GM12878 (cell line): ENCODE results near the gene XIAP. TPM values are rescaled to one million over a fixed set of nuclear protein-coding genes. Genes with fewer than 3 reads are reported as not detected.

ENCODE experiments used
- ATAC-seq: fragments of 200-7000 bp; cut with Tn5 transposase; 3 replicates; pipeline ENCODE4 v1.9.1; 2020; ENCODE audit warnings: mild to moderate bottlenecking, moderate library complexity
- BruUV-seq: library from RNA; stranded (reverse); fragments of 400-500 nt; replicated peaks from 2 replicates; lab custom pipeline; 2021; lab: Mats Ljungman, UMichigan
- CTCF ChIA-PET: fragments of 300-600 bp; sonication (Branson Sonifier 250); formaldehyde crosslinking; extraction: SDS; loops from one replicate; lab custom pipeline; 2021; ENCODE audit warnings: inconsistent platforms; lab: Yijun Ruan, JAX
- POLR2A ChIA-PET: fragments of 350-600 bp; formaldehyde crosslinking; extraction: SDS; loops from one replicate; lab custom pipeline; 2021; ENCODE audit warnings: inconsistent platforms; lab: Charles Lee
- RAD21 ChIA-PET: fragments of 300-600 bp; sonication (Branson Sonifier 250); formaldehyde crosslinking; loops from one replicate; lab custom pipeline; 2023; ENCODE audit warnings: antibody characterized with exemption; ENCODE audit not compliant: unreplicated experiment; lab: Charles Lee
- SMC1A ChIA-PET: fragments of 300-600 bp; sonication (Branson Sonifier 250); formaldehyde crosslinking; loops from one replicate; lab custom pipeline; 2023; ENCODE audit not compliant: unreplicated experiment, uncharacterized antibody; lab: Charles Lee
- DNase-seq: peaks from one replicate; pipeline ENCODE4 v3.0.0-alpha.2; 2011; ENCODE audit warnings: low read depth, low spot score
- FAIRE-seq: peaks from 3 replicates; lab custom pipeline; 2011; peaks lifted over from hg19 to GRCh38; lab: Jason Lieb, UNC
- H2AFZ ChIP-seq: 2 replicates; pipeline ENCODE4 v1.6.0; 2011; ENCODE audit warnings: low read depth, low read length, control low read depth; ENCODE audit not compliant: control insufficient read depth
- H3K27ac ChIP-seq: 2 replicates; pipeline ENCODE4 v1.5.1; 2011; ENCODE audit warnings: control low read depth; ENCODE audit not compliant: control insufficient read depth, insufficient read depth
- H3K27me3 ChIP-seq, 2 experiments: replicated peaks in 1 of 2; 2 replicates each; pipeline versions ENCODE4 v1.6.0 to v1.6.1; 2011; ENCODE audit warnings: low read length in 1 of 2; ENCODE audit not compliant: control insufficient read depth in 2 of 2, insufficient read depth in 2 of 2
- H3K36me3 ChIP-seq, 2 experiments: 2 replicates each; pipeline ENCODE4 v1.5.1; 2011; ENCODE audit warnings: low read length in 1 of 2; ENCODE audit not compliant: control insufficient read depth in 2 of 2, insufficient read depth in 2 of 2
- H3K4me1 ChIP-seq: 2 replicates; pipeline ENCODE4 v1.6.1; 2011; ENCODE audit warnings: mild to moderate bottlenecking, low read length, moderate library complexity, mixed read lengths; ENCODE audit not compliant: control insufficient read depth, insufficient read depth
- H3K4me2 ChIP-seq: 2 replicates; pipeline ENCODE4 v1.6.0; 2011; ENCODE audit warnings: control low read depth; ENCODE audit not compliant: control insufficient read depth, insufficient read depth
- H3K4me3 ChIP-seq: fragments of 200-600 bp; sonication (generic); 2 replicates; pipeline ENCODE4 v1.5.1; 2016
- H3K79me2 ChIP-seq: 2 replicates; pipeline ENCODE4 v1.6.0; 2011; ENCODE audit warnings: low read length; ENCODE audit not compliant: control insufficient read depth, insufficient read depth
- H3K9ac ChIP-seq: 2 replicates; pipeline ENCODE4 v1.8.0; 2011; ENCODE audit warnings: low read length, control low read depth, mixed read lengths; ENCODE audit not compliant: control insufficient read depth, insufficient read depth
- H3K9me3 ChIP-seq: replicated peaks from 3 replicates; pipeline ENCODE4 v1.5.1; 2011; ENCODE audit warnings: mild to moderate bottlenecking, low read length; ENCODE audit not compliant: control insufficient read depth, insufficient read depth
- H4K20me1 ChIP-seq: 2 replicates; pipeline ENCODE4 v1.6.0; 2011; ENCODE audit not compliant: control insufficient read depth, insufficient read depth
- BHLHE40 ChIP-seq, 2 experiments: fragments of 450-650 bp in 1 of 2; IDR thresholded peaks; 2 replicates each; pipeline ENCODE4 v1.6.1; 2011 to 2017; ENCODE audit warnings: low read depth in 2 of 2, borderline replicate concordance in 1 of 2, improper control_type of control experiment in 1 of 2, low read length in 1 of 2, mild to moderate bottlenecking in 1 of 2
- CREB1 ChIP-seq: IDR thresholded peaks from 2 replicates; pipeline ENCODE4 v1.6.1; 2012; ENCODE audit warnings: low read depth, mild to moderate bottlenecking, inconsistent platforms
- CREM ChIP-seq: IDR thresholded peaks from 2 replicates; pipeline ENCODE4 v1.6.1; 2014; ENCODE audit warnings: antibody characterized with exemption, low read depth
- CTCF ChIP-seq, 3 experiments: IDR thresholded peaks in 2 of 3; conservative IDR thresholded peaks in 1 of 3; 2 replicates each; pipeline ENCODE4 v1.5.1; 2011; ENCODE audit warnings: low read depth in 3 of 3, low read length in 3 of 3, mild to moderate bottlenecking in 3 of 3, control low read depth in 2 of 3, moderate library complexity in 2 of 3, inconsistent platforms in 1 of 3, mixed read lengths in 1 of 3; ENCODE audit not compliant: control insufficient read depth in 2 of 3, insufficient read depth in 1 of 3; ENCODE audit errors: extremely low read depth in 1 of 3
- EED ChIP-seq: sonication (generic); IDR thresholded peaks from 2 replicates; pipeline ENCODE4 v1.6.1; 2016; ENCODE audit warnings: antibody characterized with exemption, low read depth
- GABPA ChIP-seq: IDR thresholded peaks from 2 replicates; pipeline ENCODE4 v1.6.1; 2014; ENCODE audit warnings: antibody characterized with exemption, low read depth, mild to moderate bottlenecking, inconsistent platforms
- HDAC6 ChIP-seq: fragments of 200-600 bp; sonication (generic); IDR thresholded peaks from one replicate; pipeline ENCODE4 v1.8.0; 2017; ENCODE audit warnings: antibody characterized with exemption; ENCODE audit not compliant: unreplicated experiment
- IRF3 ChIP-seq: fragments of 450-650 bp; IDR thresholded peaks from 2 replicates; pipeline ENCODE4 v1.6.1; 2014; ENCODE audit warnings: mild to moderate bottlenecking
- NKRF ChIP-seq: fragments of 450-650 bp; conservative IDR thresholded peaks from 2 replicates; pipeline ENCODE4 v1.6.1; 2017; ENCODE audit warnings: mild to moderate bottlenecking, moderate library complexity
- RCOR1 ChIP-seq: conservative IDR thresholded peaks from 2 replicates; pipeline ENCODE4 v1.6.1; 2012; ENCODE audit warnings: low read depth, low read length, improper control_type of control experiment
- RELA ChIP-seq: fragments of 450-650 bp; IDR thresholded peaks from 2 replicates; pipeline ENCODE4 v1.8.0; 2014; ENCODE audit warnings: borderline replicate concordance; ENCODE audit not compliant: partially characterized antibody
- RELB ChIP-seq: fragments of 450-650 bp; IDR thresholded peaks from 2 replicates; pipeline ENCODE4 v1.6.1; 2017; ENCODE audit warnings: low read depth, mild to moderate bottlenecking, moderate library complexity
- RUNX3 ChIP-seq: IDR thresholded peaks from 2 replicates; pipeline ENCODE4 v1.6.1; 2012; ENCODE audit warnings: low read length, inconsistent platforms
- SMAD5 ChIP-seq: IDR thresholded peaks from 2 replicates; pipeline ENCODE4 v1.6.1; 2016; ENCODE audit warnings: antibody characterized with exemption, low read depth
- ZNF24 ChIP-seq: fragments of 450-650 bp; IDR thresholded peaks from 2 replicates; pipeline ENCODE4 v1.6.1; 2017; ENCODE audit warnings: antibody characterized with exemption, mild to moderate bottlenecking
- ZSCAN29 ChIP-seq: fragments of 450-650 bp; IDR thresholded peaks from 2 replicates; pipeline ENCODE4 v1.6.1; 2017; ENCODE audit warnings: mild to moderate bottlenecking, moderate library complexity
- WGBS: methylation state at CpG from one replicate; pipeline ENCODE4 v1.1.6; 2016; ENCODE audit warnings: low lambda C conversion rate; ENCODE audit not compliant: insufficient replicate concordance, insufficient coverage; ENCODE audit errors: missing lambda C conversion rate; 5-methylcytosine and 5-hydroxymethylcytosine counted together
- in situ Hi-C: fragments of 300-500 bp; cut with MboI; formaldehyde crosslinking; loops from 9 replicates; pipeline ENCODE4 v1.14.3; 2018; ENCODE audit warnings: mixed read lengths
- intact Hi-C: fragments of 100-400 bp; cut with micrococcal nuclease; formaldehyde crosslinking; loops from one replicate; pipeline ENCODE4 v1.14.2; 2022; ENCODE audit not compliant: unreplicated experiment
- polyA plus RNA-seq, 11 experiments: library from polyadenylated mRNA; depleted of rRNA in 4 of 11; unstranded in 6 of 11; stranded (reverse) in 5 of 11; fragments of >200 nt; fragmentation: Nextera tagmentation in 4 of 11; fragmentation: Illumina TruSeq in 1 of 11; extraction: Ambion mirVana in 4 of 11; extraction: Trizol in 1 of 11; gene quantifications; 1 replicate in 1 of 11; 2 replicates in 10 of 11; pipeline versions ENCODE4 v1.2.1 to v1.2.3, GENCODE V29; 2011 to 2016; ENCODE audit warnings: inconsistent platforms in 2 of 11, missing spikeins in 2 of 11, low read depth in 1 of 11
- total RNA-seq, 4 experiments: library from RNA; depleted of rRNA in 3 of 4; stranded (reverse); fragments of >200 nt in 3 of 4; fragmentation: Illumina TruSeq in 1 of 4; extraction: Trizol in 1 of 4; gene quantifications; 2 replicates each; pipeline versions ENCODE4 v1.2.1 to v1.2.3, GENCODE V29; 2013 to 2021

Gene XIAP
- total and polyA plus RNA-seq, 10 of the 15 experiments (the other 5 are each of a cell fraction or from before 2014, with no cell fraction given) = 3.3 to 21.1 (median 14.5) TPM

GRCh38 chrX:123859846-123860838, at the start of gene XIAP (continued):
- no peak for TF ChIP-seq CTCF (IDR thresholded peaks at IDR 0.05 in 2 of 3, conservative IDR thresholded peaks at IDR 0.05 in 1 of 3; ENCODE audit: control insufficient read depth in 2 of 3, extremely low read depth in 1 of 3, insufficient read depth in 1 of 3, low read depth in 3 of 3, low read length in 3 of 3)
- TF ChIP-seq RUNX3 = peak; percentile 48
- TF ChIP-seq ZSCAN29 = no peak
- no peak for TF ChIP-seq CREM
- TF ChIP-seq IRF3 = no peak
- peak; percentile 25; the same call in 1 of the 2 replicates for TF ChIP-seq EED
- TF ChIP-seq BHLHE40 (IDR thresholded peaks at IDR 0.05; ENCODE audit: borderline replicate concordance in 1 of 2, low read depth in 2 of 2, low read length in 1 of 2) = peak in 1 of 2 experiments; percentile 58; a peak in 2 of 4 replicates

GRCh38 chrX:123814343-123814742, 45.5 kb upstream of the XIAP start:
- ATAC-seq (no peak), FAIRE-seq (no peak), DNase-seq (no peak)
- H3K4me3 ChIP-seq = no peak overlapping the region
- no TSS peak for BruUV-seq
- no peak overlapping the region for H3K4me2 ChIP-seq
- no peaks in the 10 kb centered on the region for H4K20me1 ChIP-seq
- in situ Hi-C loops (no loop called here), intact Hi-C loops (no loop called here)
- ChIA-PET POLR2A (no interaction called here), RAD21 (no interaction called here), SMC1A (no interaction called here), CTCF (no interaction called here)
- H2AFZ ChIP-seq = no peak overlapping the region
- H3K36me3 ChIP-seq = no peaks in the 10 kb centered on the region
- no peak overlapping the region for H3K9ac ChIP-seq
- no peaks in the 10 kb centered on the region for H3K4me1 ChIP-seq
- no peak overlapping the region for H3K27ac ChIP-seq
- H3K27me3 ChIP-seq = no peaks in the 10 kb centered on the region
- no peaks in the 10 kb centered on the region for H3K79me2 ChIP-seq
- H3K9me3 ChIP-seq = no peaks in the 10 kb centered on the region; the same call in 2 of the 3 replicates
- 53% methylated on average over 2 of the region's 2 CpGs for WGBS
- TF ChIP-seq ZNF24 = no peak
- no peak for TF ChIP-seq CREB1
- TF ChIP-seq NKRF = no peak
- TF ChIP-seq GABPA = no peak
- TF ChIP-seq SMAD5 = no peak
- no peak for TF ChIP-seq RELB
- TF ChIP-seq RCOR1 = no peak
- no peak for TF ChIP-seq RELA
- TF ChIP-seq HDAC6 = no peak
